ENCODE results near the gene C19orf18.
"Not testable (repeated sequence)": the region's sequence is repeated elsewhere in the genome, so short reads cannot be mapped to it uniquely, and the experiment has no call there.

C19orf18 gene

GRCh38 chr19:58009666-58010301 lies 35.5 kb upstream of the C19orf18 start:
- peak overlapping the region; percentile 50 for H3K4me3 ChIP-seq (ENCODE audit: low read depth, low read length)
- no peak for DNase-seq (ENCODE audit: low read depth)
- no peak for TF ChIP-seq CTCF (IDR thresholded peaks at IDR 0.05; ENCODE audit: low read depth, low read length, missing control alignments)

- DNase-seq (ENCODE audit: low read depth), result no peak
- TF ChIP-seq CTCF (IDR thresholded peaks at IDR 0.05; ENCODE audit: low read depth, low read length, missing control alignments), result no peak
- H3K4me3 ChIP-seq (ENCODE audit: low read depth, low read length), result peak overlapping the region; percentile 50
These were observed 34.9 kb upstream of the C19orf18 start for GRCh38 chr19:58009301-58009665.

GRCh38 chr19:58008877-58009276 lies 34.5 kb upstream of the C19orf18 start:
- not testable (repeated sequence) for DNase-seq (ENCODE audit: low read depth)

GRCh38 chr19:58007285-58007684 lies 33.0 kb upstream of the C19orf18 start:
- H3K4me3 ChIP-seq (ENCODE audit: low read depth, low read length), result no peak overlapping the region
- no peak for DNase-seq (ENCODE audit: low read depth)
- peak; percentile 10 for TF ChIP-seq CTCF (IDR thresholded peaks at IDR 0.05; ENCODE audit: low read depth, low read length, missing control alignments)

More at GRCh38 chr19:58008877-58009276, 34.5 kb upstream of the C19orf18 start:
- not testable (repeated sequence) for H3K4me3 ChIP-seq (ENCODE audit: low read depth, low read length)

- TF ChIP-seq CTCF (IDR thresholded peaks at IDR 0.05; ENCODE audit: low read depth, low read length, missing control alignments), result no peak
- no peak for DNase-seq (ENCODE audit: low read depth)
- peak overlapping the region; percentile 69 for H3K4me3 ChIP-seq (ENCODE audit: low read depth, low read length)
These were observed 29.0 kb upstream of the C19orf18 start for GRCh38 chr19:58003174-58003828.

GRCh38 chr19:58002384-58003173 lies 28.2 kb upstream of the C19orf18 start, which contains the start of gene ZNF606:
Gene ZNF606, minus strand, starts transcription at chr19:58002820. Its CDS starts 1,501 bp downstream, at chr19:58001319.
- no peak for TF ChIP-seq CTCF (IDR thresholded peaks at IDR 0.05; ENCODE audit: low read depth, low read length, missing control alignments)
- peak within 1 kb of the TSS; percentile 69 for H3K4me3 ChIP-seq (ENCODE audit: low read depth, low read length)
- peak; percentile 60 for DNase-seq (ENCODE audit: low read depth)

GRCh38 chr19:58001895-58002369 lies 27.6 kb upstream of the C19orf18 start:
- no peak for TF ChIP-seq CTCF (IDR thresholded peaks at IDR 0.05; ENCODE audit: low read depth, low read length, missing control alignments)
- DNase-seq (ENCODE audit: low read depth), result no peak
- peak overlapping the region; percentile 69 for H3K4me3 ChIP-seq (ENCODE audit: low read depth, low read length)
